Endothelial cell of umbilical vein (primary cell): Measurements from ENCODE around the gene CCDC6. TPM values are rescaled to one million over a fixed set of nuclear protein-coding genes. Genes with fewer than 3 reads are reported as not detected.

Experiments used
- BruUV-seq: library from RNA; stranded (reverse); fragments of 400-500 nt; replicated peaks from 2 replicates; lab custom pipeline; 2021; lab: Mats Ljungman, UMichigan
- CTCF ChIA-PET: fragments of 300-600, 350-600 bp; sonication (Branson Sonifier 250); formaldehyde crosslinking; loops from one replicate; lab custom pipeline; 2021; ENCODE audit warnings: antibody characterized with exemption, inconsistent platforms; lab: Charles Lee
- POLR2A ChIA-PET: fragments of 300-600, 350-600 bp; sonication (Branson Sonifier 250); formaldehyde crosslinking; loops from one replicate; lab custom pipeline; 2021; ENCODE audit warnings: antibody characterized with exemption, inconsistent platforms; lab: Charles Lee
- DNase-seq: peaks from one replicate; pipeline ENCODE4 v3.0.0-alpha.2; 2011; ENCODE audit warnings: low read depth, low spot score
- FAIRE-seq: peaks from 2 replicates; lab custom pipeline; 2011; peaks lifted over from hg19 to GRCh38; lab: Jason Lieb, UNC
- H2AFZ ChIP-seq: 2 replicates; pipeline ENCODE4 v1.6.0; 2012; ENCODE audit warnings: low read depth, low read length, control low read depth, inconsistent platforms
- H3K27ac ChIP-seq: 2 replicates; pipeline ENCODE4 v1.5.1; 2011; ENCODE audit warnings: low read depth, mild to moderate bottlenecking, control low read depth, low read length, moderate library complexity; ENCODE audit not compliant: insufficient read depth
- H3K27me3 ChIP-seq, 2 experiments: 2 replicates each; pipeline versions ENCODE4 v1.6.0 to v1.6.1; 2011; ENCODE audit warnings: low read length in 2 of 2, mixed read lengths in 1 of 2; ENCODE audit not compliant: control insufficient read depth in 2 of 2, insufficient read depth in 2 of 2
- H3K36me3 ChIP-seq, 2 experiments: 2 replicates in 1 of 2; 3 replicates in 1 of 2; pipeline ENCODE4 v1.5.1; 2011; ENCODE audit warnings: low read length in 2 of 2, mild to moderate bottlenecking in 1 of 2, moderate library complexity in 1 of 2; ENCODE audit not compliant: control insufficient read depth in 2 of 2, insufficient read depth in 2 of 2; ENCODE audit errors: extremely low read depth in 1 of 2
- H3K4me1 ChIP-seq: 3 replicates; pipeline ENCODE4 v1.5.1; 2011; ENCODE audit warnings: mild to moderate bottlenecking, low read length; ENCODE audit not compliant: control insufficient read depth, insufficient read depth; ENCODE audit errors: extremely low read depth
- H3K4me2 ChIP-seq: 2 replicates; pipeline ENCODE4 v1.6.1; 2011; ENCODE audit warnings: low read length, control low read depth, mixed read lengths; ENCODE audit not compliant: insufficient read depth
- H3K4me3 ChIP-seq, 3 experiments: fragments of 200-600 bp in 1 of 3; sonication (generic), shearing (Covaris generic) in 1 of 3; replicated peaks in 1 of 3; 2 replicates each; pipeline ENCODE4 v1.5.1; 2011 to 2016; ENCODE audit warnings: control low read depth in 3 of 3, low read length in 3 of 3, mild to moderate bottlenecking in 2 of 3, inconsistent platforms in 1 of 3, low read depth in 1 of 3, moderate library complexity in 1 of 3; ENCODE audit not compliant: insufficient read depth in 1 of 3
- H3K79me2 ChIP-seq: 2 replicates; pipeline ENCODE4 v1.6.0; 2012; ENCODE audit warnings: low read length, inconsistent platforms; ENCODE audit not compliant: control insufficient read depth, insufficient read depth
- H3K9ac ChIP-seq: replicated peaks from 2 replicates; pipeline ENCODE3; 2011; ENCODE audit warnings: low read length, control low read depth; ENCODE audit not compliant: insufficient read depth; ENCODE audit errors: extremely low read depth
- H3K9me1 ChIP-seq: replicated peaks from 3 replicates; pipeline ENCODE4 v1.6.0; 2011; ENCODE audit warnings: mild to moderate bottlenecking, low read length; ENCODE audit not compliant: control insufficient read depth, insufficient read depth; ENCODE audit errors: extremely low read depth
- H3K9me3 ChIP-seq: replicated peaks from 2 replicates; pipeline ENCODE4 v1.5.1; 2012; ENCODE audit warnings: low read length, inconsistent platforms; ENCODE audit not compliant: control insufficient read depth, insufficient read depth
- H4K20me1 ChIP-seq: replicated peaks from 2 replicates; pipeline ENCODE3; 2011; ENCODE audit warnings: mild to moderate bottlenecking, low read length; ENCODE audit not compliant: control insufficient read depth, insufficient read depth; ENCODE audit errors: extremely low read depth
- CTCF ChIP-seq, 2 donors: IDR thresholded peaks; 1 replicate in 1 of 2; 2 replicates in 1 of 2; pipeline ENCODE4 v1.5.1; 2011; ENCODE audit warnings: low read length in 2 of 2, mild to moderate bottlenecking in 2 of 2, moderate library complexity in 2 of 2, control low read depth in 1 of 2, inconsistent platforms in 1 of 2, low read depth in 1 of 2; ENCODE audit not compliant: insufficient read depth in 1 of 2; ENCODE audit errors: extremely low read depth in 1 of 2
- EZH2 ChIP-seq: IDR thresholded peaks from 2 replicates; pipeline ENCODE4 v1.6.1; 2012; ENCODE audit warnings: borderline replicate concordance, low read depth, mild to moderate bottlenecking, moderate library complexity, low read length, inconsistent platforms; ENCODE audit not compliant: severe bottlenecking
- FOS ChIP-seq: IDR thresholded peaks from 2 replicates; pipeline ENCODE4 v1.6.1; 2011; ENCODE audit warnings: mild to moderate bottlenecking, low read length, moderate library complexity, borderline replicate concordance; ENCODE audit not compliant: insufficient read depth
- GATA2 ChIP-seq: IDR thresholded peaks from 2 replicates; pipeline ENCODE4 v1.7.0; 2011; ENCODE audit warnings: low read depth, mild to moderate bottlenecking, moderate library complexity, mixed read lengths, low read length; ENCODE audit not compliant: insufficient read length, insufficient read depth
- JUN ChIP-seq: IDR thresholded peaks from 2 replicates; pipeline ENCODE4 v1.6.1; 2011; ENCODE audit warnings: borderline replicate concordance, low read depth; ENCODE audit not compliant: insufficient read length, insufficient read depth
- MYC ChIP-seq: IDR thresholded peaks from one replicate; pipeline ENCODE4 v1.6.1; 2011; ENCODE audit warnings: mild to moderate bottlenecking, low read depth, low read length
- POLR2A ChIP-seq: IDR thresholded peaks from 2 replicates; pipeline ENCODE4 v1.6.1; 2012; ENCODE audit warnings: low read depth, mild to moderate bottlenecking, control low read depth, low read length
- POLR2AphosphoS5 ChIP-seq: IDR thresholded peaks from 2 replicates; pipeline ENCODE4 v1.6.1; 2012; ENCODE audit warnings: low read depth, mild to moderate bottlenecking, control low read depth, low read length, moderate library complexity; ENCODE audit not compliant: insufficient read depth
- dilution Hi-C: fragments of 300-500 bp; cut with MboI; formaldehyde crosslinking; loops from one replicate; pipeline ENCODE4 v1.15.0; 2019; ENCODE audit warnings: low sequenced_read_pairs; ENCODE audit not compliant: extremely low pct_ligation_motif_present
- intact Hi-C: fragments of 100-400 bp; cut with micrococcal nuclease; formaldehyde crosslinking; loops from one replicate; pipeline ENCODE4 v1.10.0; 2022
- polyA plus RNA-seq, 4 experiments: library from polyadenylated mRNA; depleted of rRNA in 3 of 4; stranded (reverse) in 3 of 4; unstranded in 1 of 4; fragments of >200 nt; gene quantifications; 2 replicates each; pipeline versions ENCODE4 v1.2.1 to v1.2.3, GENCODE V29; 2011 to 2012; ENCODE audit warnings: missing spikeins in 1 of 4
- total RNA-seq: library from RNA; stranded (reverse); gene quantifications from 2 replicates; pipeline ENCODE4 v1.2.3, GENCODE V29; 2021
- TF ChIP-seq, protein P1 (sequence below): IDR thresholded peaks from 2 replicates; pipeline ENCODE4 v1.6.1; 2011; ENCODE audit not compliant: insufficient read depth, insufficient read length

CCDC6 gene
- total and polyA plus RNA-seq, 2 donors (not counting 3 experiments of a cell fraction or from before 2014, with no cell fraction given): 16.8 to 36.8 TPM

GRCh38 chr10:59854571-59854970 lies 51.8 kb downstream of the CCDC6 start:
- no peaks in the 10 kb centered on the region for H3K9me3 ChIP-seq
- intact Hi-C loops: no loop called here
- peaks cover 42% of the 10 kb centered on the region for H3K79me2 ChIP-seq
- ChIA-PET POLR2A (no interaction called here), CTCF (no interaction called here)
- FAIRE-seq: no peak
- no peaks in the 10 kb centered on the region for H4K20me1 ChIP-seq
- no peaks in the 10 kb centered on the region for H3K9me1 ChIP-seq
- H3K4me1 ChIP-seq: peaks cover 6% of the 10 kb centered on the region
- H3K36me3 ChIP-seq: no peaks in the 10 kb centered on the region
- no peak overlapping the region for H3K9ac ChIP-seq
- TF ChIP-seq CTCF (IDR thresholded peaks at IDR 0.05; ENCODE audit: extremely low read depth in 1 of 2, insufficient read depth in 1 of 2, low read depth in 1 of 2, low read length in 2 of 2) (no peak), FOS (no peak), MYC (no peak), JUN (no peak), GATA2 (no peak), POLR2A (no peak), POLR2AphosphoS5 (no peak), EZH2 (no peak)
- TF ChIP-seq, protein P1, sequence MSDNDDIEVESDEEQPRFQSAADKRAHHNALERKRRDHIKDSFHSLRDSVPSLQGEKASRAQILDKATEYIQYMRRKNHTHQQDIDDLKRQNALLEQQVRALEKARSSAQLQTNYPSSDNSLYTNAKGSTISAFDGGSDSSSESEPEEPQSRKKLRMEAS: no peak
- dilution Hi-C loops: no loop called here
- H3K27ac ChIP-seq: no peak overlapping the region
- DNase-seq: no peak
- no peak overlapping the region for H2AFZ ChIP-seq
- no TSS peak for BruUV-seq
- H3K4me2 ChIP-seq: no peak overlapping the region
- no peaks in the 10 kb centered on the region for H3K27me3 ChIP-seq
- no peak overlapping the region for H3K4me3 ChIP-seq
